Small intestine (tissue), 7 donors: ENCODE results near the gene FSTL1. TPM values are rescaled to one million over a fixed set of nuclear protein-coding genes. Genes with fewer than 3 reads are reported as not detected.
"Not testable (repeated sequence)": the region's sequence is repeated elsewhere in the genome, so short reads cannot be mapped to it uniquely, and the experiment has no call there.

Experiments
- DNase-seq, 2 donors: peaks; one replicate each; pipeline versions ENCODE4 v3.0.0 to v3.0.0-alpha.2; 2013
- FAIRE-seq: peaks from 2 replicates; lab custom pipeline; 2012; peaks lifted over from hg19 to GRCh38; lab: Jason Lieb, UNC
- H3K27ac ChIP-seq, 3 donors: one replicate each; pipeline ENCODE4 v1.5.1; 2013; ENCODE audit warnings: low read length in 2 of 3, mild to moderate bottlenecking in 2 of 3, control low read depth in 1 of 3, inconsistent platforms in 1 of 3, low read depth in 1 of 3, moderate library complexity in 1 of 3
- H3K27me3 ChIP-seq, 3 donors: one replicate each; pipeline ENCODE4 v1.6.1; 2013; ENCODE audit warnings: low read length in 3 of 3, inconsistent platforms in 1 of 3; ENCODE audit not compliant: control insufficient read depth in 3 of 3, insufficient read depth in 3 of 3
- H3K36me3 ChIP-seq, 3 donors: one replicate each; pipeline ENCODE4 v1.6.1; 2013; ENCODE audit warnings: low read length in 3 of 3, inconsistent platforms in 1 of 3, low read depth in 1 of 3, mild to moderate bottlenecking in 1 of 3, moderate library complexity in 1 of 3; ENCODE audit not compliant: control insufficient read depth in 3 of 3, insufficient read depth in 2 of 3
- H3K4me1 ChIP-seq, 3 donors: one replicate each; pipeline ENCODE4 v1.6.1; 2013; ENCODE audit warnings: low read length in 2 of 3, inconsistent platforms in 1 of 3, low read depth in 1 of 3, mild to moderate bottlenecking in 1 of 3, moderate library complexity in 1 of 3; ENCODE audit not compliant: control insufficient read depth in 3 of 3, insufficient read depth in 2 of 3
- H3K4me3 ChIP-seq, 3 donors: one replicate each; pipeline ENCODE4 v1.5.1; 2013; ENCODE audit warnings: low read length in 3 of 3, control low read depth in 1 of 3, inconsistent platforms in 1 of 3, low read depth in 1 of 3, mild to moderate bottlenecking in 1 of 3, moderate library complexity in 1 of 3
- H3K9me3 ChIP-seq, 2 donors: one replicate each; pipeline ENCODE4 v1.6.1; 2013; ENCODE audit warnings: low read depth in 1 of 2, low read length in 1 of 2; ENCODE audit not compliant: control insufficient read depth in 2 of 2, insufficient read depth in 1 of 2
- WGBS, 3 donors: extraction: QIAGEN DNeasy Blood & Tissue Kit; methylation state at CpG; one replicate each; pipeline ENCODE4 v1.1.7; 2013; 5-methylcytosine and 5-hydroxymethylcytosine counted together
- polyA plus RNA-seq, 4 donors: library from polyadenylated mRNA; stranded (reverse) in 3 of 4; unstranded in 1 of 4; fragments of 200-250 nt in 3 of 4; fragments of 120-200 nt in 1 of 4; gene quantifications; one replicate each; pipeline versions ENCODE4 v1.2.1 to v1.2.3, GENCODE V29; 2013
- donor health status: healthy with polysubstance abuse.
- donor health status: control.
- donor health status: control.
- donor health status: Bipolar disorder and iron deficiency.
- donor health status: healthy.

FSTL1 gene
- polyA plus RNA-seq, 4 donors: 1.3 to 95.5 (median 46.4) TPM

DNA sequence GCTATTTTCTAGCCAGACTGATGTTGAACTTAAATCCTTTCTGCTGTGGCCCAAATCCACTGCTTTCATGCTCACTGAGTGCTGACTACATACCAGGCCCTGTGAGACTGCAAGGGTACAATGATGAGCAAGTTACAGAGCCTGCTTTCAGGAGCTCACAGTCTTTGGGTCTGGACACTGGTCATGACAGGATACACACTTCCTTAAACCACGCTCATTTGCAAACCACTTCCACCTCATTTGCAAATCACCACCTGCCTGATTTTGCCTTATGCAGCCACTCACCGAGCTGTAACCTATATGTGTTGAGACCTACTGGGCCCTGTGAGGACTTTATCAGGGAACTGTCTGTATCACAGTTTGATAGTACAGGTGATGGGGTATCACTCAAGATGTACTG lies 51.4 kb downstream of the FSTL1 start:
- FAIRE-seq (no peak), DNase-seq (no peak)
- WGBS, 3 donors: 83 to 84% (median 83%) methylated on average over 2 of the region's 2 CpGs

GRCh38 chr3:120396469-120396868 lies 54.3 kb downstream of the FSTL1 start:
- 78 to 87% (median 86%) methylated on average over 8 of the region's 8 CpGs for WGBS, 3 donors
- FAIRE-seq (no peak), DNase-seq (no peak)
- no peaks in the 10 kb centered on the region for H3K27me3 ChIP-seq
- no peaks in the 10 kb centered on the region for H3K4me1 ChIP-seq
- no peak overlapping the region for H3K27ac ChIP-seq
- H3K4me3 ChIP-seq: no peak overlapping the region
- peaks cover 0 to 15% (median 4%) of the 10 kb centered on the region in 3 donors for H3K36me3 ChIP-seq
- no peaks in the 10 kb centered on the region for H3K9me3 ChIP-seq

More for the DNA sequence above, 51.4 kb downstream of the FSTL1 start:
- H3K4me1 ChIP-seq: no peaks in the 10 kb centered on the region
- peaks cover 0 to 23% (median 4%) of the 10 kb centered on the region in 3 donors for H3K36me3 ChIP-seq
- no peaks in the 10 kb centered on the region for H3K27me3 ChIP-seq
- no peak overlapping the region for H3K27ac ChIP-seq
- no peaks in the 10 kb centered on the region for H3K9me3 ChIP-seq
- no peak overlapping the region for H3K4me3 ChIP-seq

DNA sequence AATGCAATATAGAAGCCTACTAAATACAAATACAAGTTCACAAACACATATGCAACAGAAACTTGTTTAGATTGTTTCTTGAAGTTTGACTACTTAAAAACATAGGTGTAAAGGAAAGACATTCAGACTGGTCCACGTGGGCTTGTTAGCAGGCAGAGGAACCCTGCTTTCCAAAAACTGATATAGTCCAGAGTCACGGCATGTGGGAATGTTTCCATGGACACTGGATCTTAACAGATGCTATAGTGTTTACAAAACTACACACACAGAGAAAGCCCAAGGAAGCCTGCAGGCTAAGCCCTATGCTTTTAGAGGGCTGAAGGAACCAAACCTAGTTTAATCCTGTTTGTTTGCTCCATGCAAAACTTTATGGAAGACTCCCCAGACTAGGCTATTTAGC lies 56.4 kb downstream of the FSTL1 start:
- no peak for FAIRE-seq
- WGBS, 3 donors: 61 to 76% (median 71%) methylated on average over 2 of the region's 2 CpGs
- Histone ChIP-seq H3K27me3 (no peaks in the 10 kb centered on the region), H3K4me1 (no peaks in the 10 kb centered on the region), H3K4me3 (no peak overlapping the region), H3K36me3 (peaks cover 0 to 8% (median 4%) of the 10 kb centered on the region in 3 donors), H3K27ac (no peak overlapping the region), H3K9me3 (no peaks in the 10 kb centered on the region)
- no peak for DNase-seq

GRCh38 chr3:120393761-120394160 lies 57.0 kb downstream of the FSTL1 start:
- no peaks in the 10 kb centered on the region for H3K4me1 ChIP-seq
- no peak for DNase-seq
- no peak overlapping the region for H3K4me3 ChIP-seq
- H3K36me3 ChIP-seq: peaks cover 0 to 8% (median 4%) of the 10 kb centered on the region in 3 donors
- WGBS, 3 donors: 75 to 89% (median 76%) methylated on average over 2 of the region's 2 CpGs
- no peaks in the 10 kb centered on the region for H3K27me3 ChIP-seq
- no peaks in the 10 kb centered on the region for H3K9me3 ChIP-seq
- no peak for FAIRE-seq
- no peak overlapping the region for H3K27ac ChIP-seq

- FAIRE-seq: no peak
- 68 to 86% (median 77%) methylated on average over 4 of the region's 4 CpGs for WGBS, 3 donors
- Histone ChIP-seq H3K27me3 (no peaks in the 10 kb centered on the region), H3K36me3 (peaks cover 0 to 8% (median 4%) of the 10 kb centered on the region in 3 donors), H3K4me3 (no peak overlapping the region), H3K27ac (no peak overlapping the region), H3K9me3 (no peaks in the 10 kb centered on the region), H3K4me1 (no peaks in the 10 kb centered on the region)
- no peak for DNase-seq
Measured at GRCh38 chr3:120393243-120393642, 57.5 kb downstream of the FSTL1 start.

- Histone ChIP-seq H3K27me3 (no peaks in the 10 kb centered on the region), H3K36me3 (no peaks in the 10 kb centered on the region), H3K9me3 (no peaks in the 10 kb centered on the region), H3K4me1 (no peaks in the 10 kb centered on the region), H3K27ac (no peak overlapping the region), H3K4me3 (no peak overlapping the region)
- no peak for DNase-seq
- FAIRE-seq: no peak
- WGBS, 3 donors: 69 to 88% (median 69%) methylated on average over 2 of the region's 2 CpGs
Measured at GRCh38 chr3:120382941-120383447, 67.8 kb downstream of the FSTL1 start.

- no peak for FAIRE-seq
- no peaks in the 10 kb centered on the region for H3K27me3 ChIP-seq
- H3K4me3 ChIP-seq: no peak overlapping the region
- H3K4me1 ChIP-seq: no peaks in the 10 kb centered on the region
- H3K36me3 ChIP-seq: no peaks in the 10 kb centered on the region
- no peak for DNase-seq
- H3K9me3 ChIP-seq: no peaks in the 10 kb centered on the region
- no peak overlapping the region for H3K27ac ChIP-seq
- 78 to 80% (median 79%) methylated on average over 2 of the region's 2 CpGs for WGBS, 3 donors
Measured at GRCh38 chr3:120381503-120381902, 69.3 kb downstream of the FSTL1 start.

GRCh38 chr3:120377948-120378347 lies 72.8 kb downstream of the FSTL1 start:
- not testable (repeated sequence) for H3K4me1 ChIP-seq, H3K4me3 ChIP-seq, DNase-seq, H3K9me3 ChIP-seq, H3K27ac ChIP-seq, H3K36me3 ChIP-seq, H3K27me3 ChIP-seq, FAIRE-seq
- 39 to 59% (median 52%) methylated on average over 6 to 11 of the region's 12 CpGs for whole genome bisulfite sequencing, 3 donors

- no peak overlapping the region for H3K27ac ChIP-seq
- no peaks in the 10 kb centered on the region for H3K27me3 ChIP-seq
- peaks cover 0 to 2% (median 0%) of the 10 kb centered on the region in 3 donors for H3K4me1 ChIP-seq
- FAIRE-seq (no peak), DNase-seq (no peak)
- no peaks in the 10 kb centered on the region for H3K36me3 ChIP-seq
- H3K4me3 ChIP-seq: no peak overlapping the region
- H3K9me3 ChIP-seq: no peaks in the 10 kb centered on the region
Measured at GRCh38 chr3:120370463-120370862, 80.3 kb downstream of the FSTL1 start.
